Measurements from ENCODE around the gene MERTK.
A peak's percentile ranks its signal among the peaks of the same experiment; 100 is the strongest.

DNA sequence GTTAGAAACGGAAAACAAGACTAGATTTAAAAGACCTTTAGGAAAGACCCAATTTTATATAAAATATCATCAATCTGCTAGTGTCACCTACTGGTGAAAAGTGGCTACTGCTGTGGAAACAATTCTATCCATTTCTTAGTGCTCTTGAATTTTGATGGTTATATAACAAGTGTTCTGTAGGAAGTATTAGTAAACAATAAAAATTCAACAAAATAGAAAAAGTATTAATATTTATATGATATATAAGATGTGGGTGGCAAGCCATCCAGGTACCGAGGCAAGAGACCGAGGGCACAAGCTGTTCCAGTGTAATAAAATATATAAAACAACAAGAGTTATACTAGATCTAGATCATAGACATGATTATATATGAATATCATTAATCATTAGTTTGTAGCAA, 150.5 kb downstream of the MERTK start:
- TF ChIP-seq SREBF1 (IDR thresholded peaks at IDR 0.05; ENCODE audit: low read length) (no peak), CHD2 (IDR thresholded peaks at IDR 0.05; ENCODE audit: borderline replicate concordance, low read depth, low read length) (no peak), POLR2A (IDR thresholded peaks at IDR 0.05; ENCODE audit: low read depth, low read length) (no peak)
- TF ChIP-seq, protein P1, sequence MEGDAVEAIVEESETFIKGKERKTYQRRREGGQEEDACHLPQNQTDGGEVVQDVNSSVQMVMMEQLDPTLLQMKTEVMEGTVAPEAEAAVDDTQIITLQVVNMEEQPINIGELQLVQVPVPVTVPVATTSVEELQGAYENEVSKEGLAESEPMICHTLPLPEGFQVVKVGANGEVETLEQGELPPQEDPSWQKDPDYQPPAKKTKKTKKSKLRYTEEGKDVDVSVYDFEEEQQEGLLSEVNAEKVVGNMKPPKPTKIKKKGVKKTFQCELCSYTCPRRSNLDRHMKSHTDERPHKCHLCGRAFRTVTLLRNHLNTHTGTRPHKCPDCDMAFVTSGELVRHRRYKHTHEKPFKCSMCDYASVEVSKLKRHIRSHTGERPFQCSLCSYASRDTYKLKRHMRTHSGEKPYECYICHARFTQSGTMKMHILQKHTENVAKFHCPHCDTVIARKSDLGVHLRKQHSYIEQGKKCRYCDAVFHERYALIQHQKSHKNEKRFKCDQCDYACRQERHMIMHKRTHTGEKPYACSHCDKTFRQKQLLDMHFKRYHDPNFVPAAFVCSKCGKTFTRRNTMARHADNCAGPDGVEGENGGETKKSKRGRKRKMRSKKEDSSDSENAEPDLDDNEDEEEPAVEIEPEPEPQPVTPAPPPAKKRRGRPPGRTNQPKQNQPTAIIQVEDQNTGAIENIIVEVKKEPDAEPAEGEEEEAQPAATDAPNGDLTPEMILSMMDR (IDR thresholded peaks at IDR 0.05 in 2 of 3, conservative IDR thresholded peaks at IDR 0.05 in 1 of 3; ENCODE audit: control insufficient read depth in 2 of 3, extremely low read depth in 1 of 3, insufficient read depth in 1 of 3, low read depth in 3 of 3, low read length in 3 of 3): peak; percentile 72 to 85 (median 73)
- TF ChIP-seq, protein P2, sequence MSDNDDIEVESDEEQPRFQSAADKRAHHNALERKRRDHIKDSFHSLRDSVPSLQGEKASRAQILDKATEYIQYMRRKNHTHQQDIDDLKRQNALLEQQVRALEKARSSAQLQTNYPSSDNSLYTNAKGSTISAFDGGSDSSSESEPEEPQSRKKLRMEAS (IDR thresholded peaks at IDR 0.05; ENCODE audit: low read depth, low read length): no peak

Data from GM12878 (cell line).